GM19239 (cell line): ENCODE data around the gene GRK5.
"Not testable (repeated sequence)": the region's sequence is repeated elsewhere in the genome, so short reads cannot be mapped to it uniquely, and the experiment has no call there.

ENCODE experiments used
- DNase-seq: peaks from one replicate; pipeline ENCODE4 v3.0.0; 2011; ENCODE audit warnings: low spot score; ENCODE audit not compliant: insufficient read length
- FAIRE-seq: peaks from 2 replicates; lab custom pipeline; 2011; peaks lifted over from hg19 to GRCh38; lab: Jason Lieb, UNC

GRK5 gene

GRCh38 chr10:119268871-119269506 is 61.6 kb downstream of the GRK5 start:
- DNase-seq (peak; percentile 76), FAIRE-seq (peak; percentile 93)

GRCh38 chr10:119269737-119270136 is 62.4 kb downstream of the GRK5 start:
- no peak for FAIRE-seq

GRCh38 chr10:119270762-119271366 is 63.5 kb downstream of the GRK5 start:
- peak; percentile 81 for FAIRE-seq
- DNase-seq, result peak; percentile 59

More at GRCh38 chr10:119269737-119270136, 62.4 kb downstream of the GRK5 start:
- DNase-seq, result no peak

- not testable (repeated sequence) for DNase-seq, FAIRE-seq
Measured at GRCh38 chr10:119272338-119272734, 65.0 kb downstream of the GRK5 start.

GRCh38 chr10:119272736-119273135 is 65.4 kb downstream of the GRK5 start:
- FAIRE-seq, result no peak
- no peak for DNase-seq

GRCh38 chr10:119273413-119273812 is 66.0 kb downstream of the GRK5 start:
- FAIRE-seq (no peak), DNase-seq (no peak)

GRCh38 chr10:119274519-119275045 is 67.2 kb downstream of the GRK5 start:
- FAIRE-seq (peak; percentile 23), DNase-seq (no peak)

- DNase-seq (no peak), FAIRE-seq (peak; percentile 31)
Measured at GRCh38 chr10:119275085-119275484, 67.7 kb downstream of the GRK5 start.

- DNase-seq, FAIRE-seq: not testable (repeated sequence)
Measured at GRCh38 chr10:119276194-119276593, 68.8 kb downstream of the GRK5 start.

- DNase-seq, result no peak
- no peak for FAIRE-seq
Measured at GRCh38 chr10:119278126-119278709, 70.8 kb downstream of the GRK5 start.

GRCh38 chr10:119279441-119279840 is 72.1 kb downstream of the GRK5 start:
- no peak for FAIRE-seq
- no peak for DNase-seq

GRCh38 chr10:119281581-119282071 is 74.3 kb downstream of the GRK5 start:
- FAIRE-seq (no peak), DNase-seq (no peak)

GRCh38 chr10:119282446-119282845 is 75.1 kb downstream of the GRK5 start:
- FAIRE-seq (no peak), DNase-seq (no peak)

- no peak for DNase-seq
- no peak for FAIRE-seq
Measured at GRCh38 chr10:119283387-119283786, 76.0 kb downstream of the GRK5 start.

GRCh38 chr10:119283818-119284217 is 76.4 kb downstream of the GRK5 start:
- DNase-seq, result no peak
- peak; percentile 53 for FAIRE-seq

- FAIRE-seq (no peak), DNase-seq (no peak)
Measured at GRCh38 chr10:119284679-119285096, 77.3 kb downstream of the GRK5 start.

- FAIRE-seq (peak; percentile 84), DNase-seq (no peak)
Measured at GRCh38 chr10:119285495-119286267, 78.3 kb downstream of the GRK5 start.

- FAIRE-seq, result no peak
- no peak for DNase-seq
Measured at GRCh38 chr10:119286516-119286915, 79.1 kb downstream of the GRK5 start.

GRCh38 chr10:119286983-119287633 is 79.7 kb downstream of the GRK5 start:
- DNase-seq (no peak), FAIRE-seq (no peak)

GRCh38 chr10:119288574-119289001 is 81.2 kb downstream of the GRK5 start:
- no peak for DNase-seq
- FAIRE-seq, result no peak
